Tibial nerve (tissue), 4 donors: Measurements from ENCODE around the gene BRPF3. TPM values are rescaled to one million over a fixed set of nuclear protein-coding genes. Genes with fewer than 3 reads are reported as not detected.

Source experiments
- DNase-seq, 2 donors: peaks; one replicate each; pipeline ENCODE4 v3.0.0-alpha.2; 2019; ENCODE audit warnings: low spot score in 2 of 2
- H3K27ac ChIP-seq, 4 donors: fragments of 200-600 bp; sonication (generic) in 3 of 4; one replicate each; pipeline ENCODE4 v1.5.1; 2017 to 2019; ENCODE audit warnings: mild to moderate bottlenecking in 1 of 4
- H3K27me3 ChIP-seq, 2 donors: fragments of 200-600 bp; sonication (generic) in 1 of 2; one replicate each; pipeline versions ENCODE4 v1.5.1 to v1.6.0; 2017 to 2019
- H3K36me3 ChIP-seq, 3 donors: fragments of 200-600 bp; sonication (generic); one replicate each; pipeline ENCODE4 v1.5.1; 2018 to 2019
- H3K4me1 ChIP-seq, 4 donors: fragments of 200-600 bp; sonication (generic) in 3 of 4; one replicate each; pipeline ENCODE4 v1.5.1; 2017 to 2019
- H3K4me3 ChIP-seq, 4 donors: fragments of 200-600 bp; sonication (generic) in 3 of 4; one replicate each; pipeline ENCODE4 v1.5.1; 2017 to 2019; ENCODE audit warnings: mild to moderate bottlenecking in 1 of 4, moderate library complexity in 1 of 4
- H3K9me3 ChIP-seq, 4 donors: fragments of 200-600 bp; sonication (generic) in 3 of 4; one replicate each; pipeline ENCODE4 v1.5.1; 2017 to 2019
- EP300 ChIP-seq, 2 donors: sonication (generic); formaldehyde crosslinking; IDR thresholded peaks; one replicate each; pipeline ENCODE4 v1.6.1; 2017; ENCODE audit warnings: antibody characterized with exemption in 2 of 2, mild to moderate bottlenecking in 1 of 2
- POLR2A ChIP-seq, 2 donors: fragments of 450-650 bp; IDR thresholded peaks; one replicate each; pipeline ENCODE4 v1.6.1; 2017; ENCODE audit warnings: antibody characterized with exemption in 2 of 2, mild to moderate bottlenecking in 2 of 2, moderate library complexity in 2 of 2
- WGBS, 2 donors: methylation state at CpG; one replicate each; pipeline ENCODE4 v1.1.5; 2018; 5-methylcytosine and 5-hydroxymethylcytosine counted together
- total RNA-seq, 4 donors: library from RNA; depleted of rRNA; stranded (reverse); fragments of >200 nt; gene quantifications; one replicate each; pipeline ENCODE4 v1.1.0, GENCODE V29; 2016
- TF ChIP-seq, protein P1 (sequence below), 5 experiments: fragments of 200-600 bp in 3 of 5; fragments of 450-650 bp in 2 of 5; sonication (generic) in 3 of 5; IDR thresholded peaks; one replicate each; pipeline ENCODE4 v1.5.1; 2016 to 2019; ENCODE audit warnings: antibody characterized with exemption in 5 of 5, mild to moderate bottlenecking in 3 of 5, moderate library complexity in 2 of 5

Gene BRPF3
- total RNA-seq, 4 donors from 2014 or later, result 18.4 to 32.7 (median 23.9) TPM

DNA sequence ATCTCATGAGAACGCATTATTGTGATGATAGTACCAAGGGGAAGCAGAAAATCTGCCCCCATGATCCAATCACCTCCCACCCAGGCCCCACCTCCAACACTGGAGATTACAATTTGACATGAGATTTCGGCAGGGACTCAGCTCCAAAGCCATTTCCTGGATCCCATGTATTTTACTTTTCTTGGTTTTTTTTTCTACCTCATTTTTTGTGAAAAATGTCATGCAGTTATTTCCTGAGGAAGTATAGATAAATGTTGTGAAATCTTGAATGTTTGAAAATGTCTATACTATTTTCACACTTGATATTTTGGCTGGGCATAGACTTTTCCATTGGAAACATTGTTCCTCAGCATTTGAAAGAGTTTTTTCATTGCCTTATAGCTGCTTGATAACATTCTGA, 9.1 kb upstream of the BRPF3 start:
- Histone ChIP-seq H3K36me3 (no peaks in the 10 kb centered on the region), H3K27me3 (no peaks in the 10 kb centered on the region), H3K27ac (no peak overlapping the region), H3K4me1 (no peaks in the 10 kb centered on the region), H3K9me3 (peaks cover 0 to 7% (median 0%) of the 10 kb centered on the region in 4 donors), H3K4me3 (no peak overlapping the region)
- no peak for DNase-seq
- 80 to 87% methylated on average over 2 of the region's 2 CpGs for WGBS, 2 donors
- TF ChIP-seq EP300 (IDR thresholded peaks at IDR 0.05) (no peak), POLR2A (IDR thresholded peaks at IDR 0.05) (no peak)
- TF ChIP-seq, protein P1, sequence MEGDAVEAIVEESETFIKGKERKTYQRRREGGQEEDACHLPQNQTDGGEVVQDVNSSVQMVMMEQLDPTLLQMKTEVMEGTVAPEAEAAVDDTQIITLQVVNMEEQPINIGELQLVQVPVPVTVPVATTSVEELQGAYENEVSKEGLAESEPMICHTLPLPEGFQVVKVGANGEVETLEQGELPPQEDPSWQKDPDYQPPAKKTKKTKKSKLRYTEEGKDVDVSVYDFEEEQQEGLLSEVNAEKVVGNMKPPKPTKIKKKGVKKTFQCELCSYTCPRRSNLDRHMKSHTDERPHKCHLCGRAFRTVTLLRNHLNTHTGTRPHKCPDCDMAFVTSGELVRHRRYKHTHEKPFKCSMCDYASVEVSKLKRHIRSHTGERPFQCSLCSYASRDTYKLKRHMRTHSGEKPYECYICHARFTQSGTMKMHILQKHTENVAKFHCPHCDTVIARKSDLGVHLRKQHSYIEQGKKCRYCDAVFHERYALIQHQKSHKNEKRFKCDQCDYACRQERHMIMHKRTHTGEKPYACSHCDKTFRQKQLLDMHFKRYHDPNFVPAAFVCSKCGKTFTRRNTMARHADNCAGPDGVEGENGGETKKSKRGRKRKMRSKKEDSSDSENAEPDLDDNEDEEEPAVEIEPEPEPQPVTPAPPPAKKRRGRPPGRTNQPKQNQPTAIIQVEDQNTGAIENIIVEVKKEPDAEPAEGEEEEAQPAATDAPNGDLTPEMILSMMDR (IDR thresholded peaks at IDR 0.05), result no peak

DNA sequence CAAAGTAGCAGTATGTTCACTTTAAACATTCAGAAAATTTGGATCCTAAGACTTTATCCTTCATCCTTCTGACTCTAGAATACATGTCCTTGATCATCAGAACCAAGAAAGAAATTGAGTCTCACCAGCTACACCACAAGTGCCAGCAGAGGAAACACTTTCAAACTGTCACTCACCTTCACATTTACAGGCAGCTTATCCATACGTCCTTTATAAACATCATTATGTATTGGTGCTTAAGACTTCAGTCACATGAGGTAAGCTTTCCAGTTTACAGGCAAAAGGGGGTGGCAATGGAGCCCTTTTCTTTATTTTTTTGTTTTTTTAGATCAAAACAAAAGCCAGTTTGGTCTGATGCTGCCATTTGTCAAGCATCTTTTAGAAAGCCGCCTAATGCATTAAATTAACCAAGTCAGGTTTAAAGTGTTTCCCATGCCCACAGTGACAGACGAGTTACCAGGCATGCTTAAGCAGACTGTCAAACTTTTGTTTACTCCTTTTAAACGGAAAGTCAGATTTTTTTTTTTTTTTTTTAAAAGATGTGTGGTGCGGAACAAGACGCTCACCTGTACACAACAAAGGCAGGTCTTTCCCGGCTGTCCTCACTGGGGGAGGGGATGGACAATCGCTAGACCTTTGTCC, 952 bp upstream of the BRPF3 start:
- DNase-seq, result no peak
- Histone ChIP-seq H3K9me3 (no peaks in the 10 kb centered on the region), H3K27ac (peak overlapping the region; percentile 95 to 99 (median 98)), H3K36me3 (peaks cover 0 to 14% (median 0%) of the 10 kb centered on the region in 3 donors), H3K4me3 (peak overlapping the region; percentile 33 to 92 (median 75)), H3K4me1 (peaks cover 0 to 32% (median 5%) of the 10 kb centered on the region in 4 donors), H3K27me3 (no peaks in the 10 kb centered on the region)
- TF ChIP-seq POLR2A (IDR thresholded peaks at IDR 0.05), result no peak
- TF ChIP-seq, protein P1 (IDR thresholded peaks at IDR 0.05), result no peak
- no peak for TF ChIP-seq EP300 (IDR thresholded peaks at IDR 0.05)
- 18% methylated on average over 8 of the region's 8 CpGs for WGBS, 2 donors

DNA sequence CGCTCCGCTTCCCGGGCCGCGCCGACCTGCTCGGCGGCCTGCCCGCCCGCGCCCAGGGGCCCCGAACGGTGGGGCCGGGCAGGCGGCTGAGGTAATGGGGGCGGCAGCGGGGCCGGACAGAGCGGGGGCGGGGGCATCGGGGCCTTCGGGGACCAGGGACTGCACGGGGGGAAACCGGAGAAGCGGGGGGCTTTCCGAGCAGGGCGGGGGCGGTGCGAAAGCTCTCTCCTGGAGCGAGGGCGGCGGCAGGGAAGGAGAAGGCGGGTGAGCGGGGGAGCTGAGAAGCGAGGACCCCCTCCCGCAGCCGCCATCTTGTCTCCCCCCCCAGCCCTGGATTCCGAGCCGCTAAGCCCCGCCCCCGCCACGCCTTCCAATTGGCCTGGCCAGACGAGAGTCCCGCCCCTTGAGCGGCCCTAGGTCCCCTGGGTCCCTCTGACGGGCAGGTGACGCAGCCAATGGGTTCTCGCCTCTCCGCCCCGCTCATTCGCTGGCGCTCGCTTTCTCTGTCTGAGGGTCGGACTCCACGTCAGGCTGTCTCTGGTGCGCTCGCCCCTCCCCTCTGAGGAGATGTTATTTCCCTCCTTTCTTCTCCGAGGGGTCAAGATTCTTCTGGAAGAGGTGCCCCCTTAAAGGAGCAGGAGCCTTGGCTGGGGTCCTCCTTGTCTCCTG, 470 bp downstream of the BRPF3 start:
- TF ChIP-seq EP300 (IDR thresholded peaks at IDR 0.05) (peak in 1 of 2 donors; percentile 51), POLR2A (IDR thresholded peaks at IDR 0.05) (peak in 1 of 2 donors; percentile 80)
- TF ChIP-seq, protein P1 (IDR thresholded peaks at IDR 0.05), result no peak
- H3K36me3 ChIP-seq, result peaks cover 0 to 28% (median 0%) of the 10 kb centered on the region in 3 donors
- no peaks in the 10 kb centered on the region for H3K9me3 ChIP-seq
- WGBS, 2 donors, result 0 to 1% methylated on average over 16 to 27 of the region's 58 CpGs
- peak overlapping the region; percentile 95 to 99 (median 98) for H3K27ac ChIP-seq
- DNase-seq, result peak; percentile 99
- no peaks in the 10 kb centered on the region for H3K27me3 ChIP-seq
- peak overlapping the region; percentile 53 to 92 (median 75) for H3K4me3 ChIP-seq
- H3K4me1 ChIP-seq, result peaks cover 0 to 45% (median 8%) of the 10 kb centered on the region in 4 donors

DNA sequence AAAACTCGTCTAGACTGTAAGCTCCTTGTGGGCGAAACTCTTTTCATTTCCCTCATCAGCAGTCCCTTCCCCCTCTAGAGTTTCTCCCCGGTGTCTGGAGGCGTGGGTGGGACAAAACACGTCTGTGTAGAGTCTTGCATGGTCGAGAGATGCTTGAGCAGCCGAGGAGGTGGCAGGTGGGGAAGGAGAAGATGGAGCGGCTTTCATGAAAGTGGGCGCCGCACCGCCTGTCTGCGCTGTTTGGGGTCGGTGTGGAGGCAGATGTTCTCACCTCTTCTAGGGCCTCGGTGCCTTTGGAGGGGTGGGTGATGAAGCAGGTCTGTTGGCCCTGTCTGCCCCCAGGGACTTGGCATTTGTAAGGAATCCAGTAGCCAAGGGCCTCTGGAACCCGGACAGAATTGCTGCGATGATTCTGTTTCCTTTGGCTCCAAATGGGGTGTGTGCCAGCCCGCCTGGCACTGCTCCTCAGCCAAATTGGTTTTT, 1.2 kb downstream of the BRPF3 start:
- peak overlapping the region; percentile 53 to 92 (median 75) for H3K4me3 ChIP-seq
- TF ChIP-seq EP300 (IDR thresholded peaks at IDR 0.05) (no peak), POLR2A (IDR thresholded peaks at IDR 0.05) (no peak)
- TF ChIP-seq, protein P1 (IDR thresholded peaks at IDR 0.05), result no peak
- no peak for DNase-seq
- H3K27me3 ChIP-seq, result no peaks in the 10 kb centered on the region
- H3K27ac ChIP-seq, result peak overlapping the region in 3 of 4 donors; percentile 97 to 99 (median 98)
- 60 to 64% methylated on average over 17 of the region's 17 CpGs for WGBS, 2 donors
- peaks cover 0 to 47% (median 9%) of the 10 kb centered on the region in 4 donors for H3K4me1 ChIP-seq
- H3K36me3 ChIP-seq, result peaks cover 0 to 35% (median 0%) of the 10 kb centered on the region in 3 donors
- no peaks in the 10 kb centered on the region for H3K9me3 ChIP-seq

DNA sequence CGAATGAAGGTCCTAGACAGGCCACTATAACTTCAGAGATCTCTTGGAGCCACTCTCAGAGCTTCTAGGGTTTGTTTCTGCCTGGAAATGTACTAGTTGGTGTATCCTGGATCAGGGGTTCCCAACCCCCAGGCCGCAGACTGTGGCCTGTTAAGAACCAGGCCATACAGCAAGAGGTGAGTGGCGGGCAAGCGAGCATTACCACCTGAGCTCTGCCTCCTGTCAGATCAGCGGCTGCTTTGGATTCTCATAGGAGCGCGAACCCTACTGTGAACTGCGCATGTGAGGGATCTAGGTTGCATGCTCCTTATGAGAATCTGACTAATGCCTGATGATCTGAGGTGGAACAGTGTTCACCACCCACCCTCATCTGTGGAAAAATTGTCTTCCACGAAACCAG, 2.4 kb downstream of the BRPF3 start:
- peaks cover 0 to 57% (median 11%) of the 10 kb centered on the region in 4 donors for H3K4me1 ChIP-seq
- no peaks in the 10 kb centered on the region for H3K9me3 ChIP-seq
- H3K27ac ChIP-seq, result no peak overlapping the region
- H3K36me3 ChIP-seq, result peaks cover 0 to 47% (median 0%) of the 10 kb centered on the region in 3 donors
- H3K27me3 ChIP-seq, result no peaks in the 10 kb centered on the region
- H3K4me3 ChIP-seq, result no peak overlapping the region
- no peak for DNase-seq
- TF ChIP-seq, protein P1 (IDR thresholded peaks at IDR 0.05), result no peak
- TF ChIP-seq POLR2A (IDR thresholded peaks at IDR 0.05), result no peak
- no peak for TF ChIP-seq EP300 (IDR thresholded peaks at IDR 0.05)
- WGBS, 2 donors, result 97% methylated on average over 9 of the region's 9 CpGs
